ENCODE data around the gene ELAVL4.

ELAVL4 gene

GRCh38 chr1:50246869-50247268, 138.1 kb downstream of the ELAVL4 start:
- no peak for DNase-seq (ENCODE audit: low read depth in 2 of 3, low spot score in 2 of 3)

GRCh38 chr1:50251702-50252101, 143.0 kb downstream of the ELAVL4 start:
- DNase-seq (ENCODE audit: low read depth in 2 of 3, low spot score in 2 of 3), result no peak

- no peak for DNase-seq (ENCODE audit: low read depth in 2 of 3, low spot score in 2 of 3)
Measured at GRCh38 chr1:50252196-50252595, 143.5 kb downstream of the ELAVL4 start.
